ENCODE measurements around the gene HTD2. TPM values are rescaled to one million over a fixed set of nuclear protein-coding genes. Genes with fewer than 3 reads are reported as not detected.

Gene HTD2
- total and polyA plus RNA-seq, 9 of the 15 experiments (the other 6 are each of a cell fraction or from before 2014, with no cell fraction given) = 1.8 to 22.8 (median 9.6) TPM

DNA sequence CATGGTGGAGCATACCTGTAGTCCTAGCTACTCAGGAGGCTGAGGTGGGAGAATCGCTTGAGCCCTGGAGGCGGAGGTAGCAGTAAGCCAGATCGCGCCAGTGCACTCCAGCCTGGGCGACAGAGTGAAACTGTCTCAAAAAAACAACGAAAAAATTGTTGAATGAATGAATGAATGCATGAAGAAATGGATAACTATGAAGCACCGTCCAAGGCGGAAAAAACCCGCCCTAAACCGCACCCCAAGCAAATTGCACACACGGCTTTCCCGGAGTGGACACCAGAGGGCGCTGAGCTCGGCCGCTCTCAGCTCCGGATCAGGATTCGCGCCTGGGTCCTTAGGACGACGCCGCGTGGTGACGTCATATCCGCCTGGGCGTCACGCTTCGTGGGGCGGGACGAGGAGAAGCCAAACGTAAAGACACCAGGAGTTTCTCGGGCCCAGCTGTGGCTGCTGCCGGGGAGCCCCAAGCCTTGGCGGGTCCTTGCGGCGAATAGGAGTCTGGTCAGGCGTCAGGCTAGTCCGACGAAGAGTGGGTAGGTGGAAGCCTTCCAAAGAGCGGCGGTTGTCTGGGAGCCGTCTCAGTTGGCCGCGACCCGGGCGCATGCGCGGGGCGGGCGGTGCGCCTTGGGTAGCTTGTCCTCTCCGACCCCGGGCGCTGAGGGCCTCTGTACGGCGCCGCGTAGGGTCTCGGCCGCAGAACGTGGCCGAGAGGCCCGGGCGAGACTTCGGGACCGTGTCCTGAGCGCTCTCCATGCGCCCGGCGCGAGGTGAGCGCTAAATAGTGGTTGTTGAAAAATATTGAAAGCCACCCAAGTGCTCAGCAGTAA is at the start of gene HTD2, which contains the start of gene RPP14 (continued):
- TF ChIP-seq, protein P1, sequence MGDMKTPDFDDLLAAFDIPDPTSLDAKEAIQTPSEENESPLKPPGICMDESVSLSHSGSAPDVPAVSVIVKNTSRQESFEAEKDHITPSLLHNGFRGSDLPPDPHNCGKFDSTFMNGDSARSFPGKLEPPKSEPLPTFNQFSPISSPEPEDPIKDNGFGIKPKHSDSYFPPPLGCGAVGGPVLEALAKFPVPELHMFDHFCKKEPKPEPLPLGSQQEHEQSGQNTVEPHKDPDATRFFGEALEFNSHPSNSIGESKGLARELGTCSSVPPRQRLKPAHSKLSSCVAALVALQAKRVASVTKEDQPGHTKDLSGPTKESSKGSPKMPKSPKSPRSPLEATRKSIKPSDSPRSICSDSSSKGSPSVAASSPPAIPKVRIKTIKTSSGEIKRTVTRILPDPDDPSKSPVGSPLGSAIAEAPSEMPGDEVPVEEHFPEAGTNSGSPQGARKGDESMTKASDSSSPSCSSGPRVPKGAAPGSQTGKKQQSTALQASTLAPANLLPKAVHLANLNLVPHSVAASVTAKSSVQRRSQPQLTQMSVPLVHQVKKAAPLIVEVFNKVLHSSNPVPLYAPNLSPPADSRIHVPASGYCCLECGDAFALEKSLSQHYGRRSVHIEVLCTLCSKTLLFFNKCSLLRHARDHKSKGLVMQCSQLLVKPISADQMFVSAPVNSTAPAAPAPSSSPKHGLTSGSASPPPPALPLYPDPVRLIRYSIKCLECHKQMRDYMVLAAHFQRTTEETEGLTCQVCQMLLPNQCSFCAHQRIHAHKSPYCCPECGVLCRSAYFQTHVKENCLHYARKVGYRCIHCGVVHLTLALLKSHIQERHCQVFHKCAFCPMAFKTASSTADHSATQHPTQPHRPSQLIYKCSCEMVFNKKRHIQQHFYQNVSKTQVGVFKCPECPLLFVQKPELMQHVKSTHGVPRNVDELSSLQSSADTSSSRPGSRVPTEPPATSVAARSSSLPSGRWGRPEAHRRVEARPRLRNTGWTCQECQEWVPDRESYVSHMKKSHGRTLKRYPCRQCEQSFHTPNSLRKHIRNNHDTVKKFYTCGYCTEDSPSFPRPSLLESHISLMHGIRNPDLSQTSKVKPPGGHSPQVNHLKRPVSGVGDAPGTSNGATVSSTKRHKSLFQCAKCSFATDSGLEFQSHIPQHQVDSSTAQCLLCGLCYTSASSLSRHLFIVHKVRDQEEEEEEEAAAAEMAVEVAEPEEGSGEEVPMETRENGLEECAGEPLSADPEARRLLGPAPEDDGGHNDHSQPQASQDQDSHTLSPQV (IDR thresholded peaks at IDR 0.05) = peak; percentile 46; the same call in 1 of the 2 replicates
- TF ChIP-seq MTA1 (IDR thresholded peaks at IDR 0.05; ENCODE audit: borderline replicate concordance) = peak; percentile 94
- 0 out of 2 replicates have a peak, but pooled peaks have one; percentile 62 for TF ChIP-seq RBM14 (IDR thresholded peaks at IDR 0.05; ENCODE audit: borderline replicate concordance, insufficient read depth, low read depth, low read length)
- TF ChIP-seq NCOA6 (IDR thresholded peaks at IDR 0.05) = peak; percentile 80; the same call in 1 of the 2 replicates
- TF ChIP-seq, protein P2, sequence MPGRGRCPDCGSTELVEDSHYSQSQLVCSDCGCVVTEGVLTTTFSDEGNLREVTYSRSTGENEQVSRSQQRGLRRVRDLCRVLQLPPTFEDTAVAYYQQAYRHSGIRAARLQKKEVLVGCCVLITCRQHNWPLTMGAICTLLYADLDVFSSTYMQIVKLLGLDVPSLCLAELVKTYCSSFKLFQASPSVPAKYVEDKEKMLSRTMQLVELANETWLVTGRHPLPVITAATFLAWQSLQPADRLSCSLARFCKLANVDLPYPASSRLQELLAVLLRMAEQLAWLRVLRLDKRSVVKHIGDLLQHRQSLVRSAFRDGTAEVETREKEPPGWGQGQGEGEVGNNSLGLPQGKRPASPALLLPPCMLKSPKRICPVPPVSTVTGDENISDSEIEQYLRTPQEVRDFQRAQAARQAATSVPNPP (IDR thresholded peaks at IDR 0.05; ENCODE audit: borderline replicate concordance, insufficient read depth, insufficient read length) = no peak
- no peak for TF ChIP-seq U2AF1 (optimal IDR thresholded peaks at IDR 0.05; ENCODE audit: low read depth, low read length)
- TF ChIP-seq POLR2AphosphoS2 (IDR thresholded peaks at IDR 0.05; ENCODE audit: low read length) = peak; percentile 40; the same call in 1 of the 2 replicates
- TF ChIP-seq, protein P3, sequence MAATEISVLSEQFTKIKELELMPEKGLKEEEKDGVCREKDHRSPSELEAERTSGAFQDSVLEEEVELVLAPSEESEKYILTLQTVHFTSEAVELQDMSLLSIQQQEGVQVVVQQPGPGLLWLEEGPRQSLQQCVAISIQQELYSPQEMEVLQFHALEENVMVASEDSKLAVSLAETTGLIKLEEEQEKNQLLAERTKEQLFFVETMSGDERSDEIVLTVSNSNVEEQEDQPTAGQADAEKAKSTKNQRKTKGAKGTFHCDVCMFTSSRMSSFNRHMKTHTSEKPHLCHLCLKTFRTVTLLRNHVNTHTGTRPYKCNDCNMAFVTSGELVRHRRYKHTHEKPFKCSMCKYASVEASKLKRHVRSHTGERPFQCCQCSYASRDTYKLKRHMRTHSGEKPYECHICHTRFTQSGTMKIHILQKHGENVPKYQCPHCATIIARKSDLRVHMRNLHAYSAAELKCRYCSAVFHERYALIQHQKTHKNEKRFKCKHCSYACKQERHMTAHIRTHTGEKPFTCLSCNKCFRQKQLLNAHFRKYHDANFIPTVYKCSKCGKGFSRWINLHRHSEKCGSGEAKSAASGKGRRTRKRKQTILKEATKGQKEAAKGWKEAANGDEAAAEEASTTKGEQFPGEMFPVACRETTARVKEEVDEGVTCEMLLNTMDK (IDR thresholded peaks at IDR 0.05; ENCODE audit: borderline replicate concordance, insufficient read depth, low read depth, low read length, poor library complexity, severe bottlenecking) = peak; percentile 24
- TF ChIP-seq NR2C2 (CRISPR knock-in tag; IDR thresholded peaks at IDR 0.05) = 0 out of 2 replicates have a peak, but pooled peaks have one; percentile 41
- TF ChIP-seq NR2C2 (tag; IDR thresholded peaks at IDR 0.05) = peak; percentile 81
- TF ChIP-seq GABPA (tag; conservative IDR thresholded peaks at IDR 0.05; ENCODE audit: low read depth) = peak; percentile 95
- TF ChIP-seq, protein P4, sequence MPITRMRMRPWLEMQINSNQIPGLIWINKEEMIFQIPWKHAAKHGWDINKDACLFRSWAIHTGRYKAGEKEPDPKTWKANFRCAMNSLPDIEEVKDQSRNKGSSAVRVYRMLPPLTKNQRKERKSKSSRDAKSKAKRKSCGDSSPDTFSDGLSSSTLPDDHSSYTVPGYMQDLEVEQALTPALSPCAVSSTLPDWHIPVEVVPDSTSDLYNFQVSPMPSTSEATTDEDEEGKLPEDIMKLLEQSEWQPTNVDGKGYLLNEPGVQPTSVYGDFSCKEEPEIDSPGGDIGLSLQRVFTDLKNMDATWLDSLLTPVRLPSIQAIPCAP (CRISPR knock-in tag; IDR thresholded peaks at IDR 0.05; ENCODE audit: borderline replicate concordance) = no peak
- TF ChIP-seq MAFK (IDR thresholded peaks at IDR 0.05; ENCODE audit: low read length) = peak; percentile 27; the same call in 1 of the 2 replicates

Measured in K562 (cell line).